ENCODE results near the gene PRR30. TPM values are rescaled to one million over a fixed set of nuclear protein-coding genes. Genes with fewer than 3 reads are reported as not detected.

PRR30 gene
- total RNA-seq, 4 donors from 2014 or later, result not detected

- Histone ChIP-seq H3K4me1 (no peaks in the 10 kb centered on the region), H3K4me3 (no peak overlapping the region), H3K27ac (no peak overlapping the region), H3K9me3 (no peaks in the 10 kb centered on the region), H3K27me3 (no peaks in the 10 kb centered on the region), H3K36me3 (no peaks in the 10 kb centered on the region)
- TF ChIP-seq CTCF (IDR thresholded peaks at IDR 0.05), result no peak
- TF ChIP-seq POLR2A (IDR thresholded peaks at IDR 0.05), result no peak
- TF ChIP-seq EP300 (IDR thresholded peaks at IDR 0.05), result no peak
- no peak for TF ChIP-seq POLR2AphosphoS5 (IDR thresholded peaks at IDR 0.05)
- WGBS, result 81% methylated on average over 9 of the region's 9 CpGs
- DNase-seq (ENCODE audit: low spot score in 2 of 2), result peak in 1 of 2 donors; percentile 8
Observed at GRCh38 chr2:27160191-27160590, 21.0 kb upstream of the PRR30 start.

GRCh38 chr2:27159271-27159670 is 20.1 kb upstream of the PRR30 start:
- DNase-seq (ENCODE audit: low spot score in 2 of 2), result peak in 1 of 2 donors; percentile 19
- no peak overlapping the region for H3K27ac ChIP-seq
- no peaks in the 10 kb centered on the region for H3K9me3 ChIP-seq
- H3K36me3 ChIP-seq, result no peaks in the 10 kb centered on the region
- H3K4me3 ChIP-seq, result no peak overlapping the region
- WGBS, result no CpG with 5 or more reads among the region's 6 CpGs
- no peak for TF ChIP-seq POLR2AphosphoS5 (IDR thresholded peaks at IDR 0.05)
- no peak for TF ChIP-seq EP300 (IDR thresholded peaks at IDR 0.05)
- no peak for TF ChIP-seq POLR2A (IDR thresholded peaks at IDR 0.05)
- no peak for TF ChIP-seq CTCF (IDR thresholded peaks at IDR 0.05)
- H3K4me1 ChIP-seq, result no peaks in the 10 kb centered on the region
- H3K27me3 ChIP-seq, result no peaks in the 10 kb centered on the region

GRCh38 chr2:27158468-27158867 is 19.3 kb upstream of the PRR30 start:
- H3K4me3 ChIP-seq, result no peak overlapping the region
- TF ChIP-seq CTCF (IDR thresholded peaks at IDR 0.05), result no peak
- no peak for TF ChIP-seq EP300 (IDR thresholded peaks at IDR 0.05)
- TF ChIP-seq POLR2AphosphoS5 (IDR thresholded peaks at IDR 0.05), result no peak
- TF ChIP-seq POLR2A (IDR thresholded peaks at IDR 0.05), result no peak
- H3K4me1 ChIP-seq, result no peaks in the 10 kb centered on the region
- no peaks in the 10 kb centered on the region for H3K27me3 ChIP-seq
- WGBS, result 86% methylated on average over 6 of the region's 6 CpGs
- H3K36me3 ChIP-seq, result no peaks in the 10 kb centered on the region
- H3K9me3 ChIP-seq, result no peaks in the 10 kb centered on the region
- peak in 1 of 2 donors; percentile 20 for DNase-seq (ENCODE audit: low spot score in 2 of 2)
- no peak overlapping the region for H3K27ac ChIP-seq

- WGBS, result 61% methylated on average over 9 of the region's 9 CpGs
- TF ChIP-seq POLR2A (IDR thresholded peaks at IDR 0.05) (no peak), CTCF (IDR thresholded peaks at IDR 0.05) (no peak), POLR2AphosphoS5 (IDR thresholded peaks at IDR 0.05) (no peak), EP300 (IDR thresholded peaks at IDR 0.05) (no peak)
- H3K4me3 ChIP-seq, result no peak overlapping the region
- H3K4me1 ChIP-seq, result no peaks in the 10 kb centered on the region
- no peaks in the 10 kb centered on the region for H3K27me3 ChIP-seq
- H3K27ac ChIP-seq, result no peak overlapping the region
- no peaks in the 10 kb centered on the region for H3K36me3 ChIP-seq
- no peaks in the 10 kb centered on the region for H3K9me3 ChIP-seq
- DNase-seq (ENCODE audit: low spot score in 2 of 2), result peak in 1 of 2 donors; percentile 51
Observed at GRCh38 chr2:27155069-27155520, 15.9 kb upstream of the PRR30 start.

GRCh38 chr2:27154488-27154887 is 15.3 kb upstream of the PRR30 start:
- TF ChIP-seq POLR2AphosphoS5 (IDR thresholded peaks at IDR 0.05) (no peak), EP300 (IDR thresholded peaks at IDR 0.05) (no peak), CTCF (IDR thresholded peaks at IDR 0.05) (no peak), POLR2A (IDR thresholded peaks at IDR 0.05) (no peak)
- Histone ChIP-seq H3K36me3 (no peaks in the 10 kb centered on the region), H3K27me3 (no peaks in the 10 kb centered on the region), H3K4me1 (no peaks in the 10 kb centered on the region), H3K27ac (no peak overlapping the region), H3K4me3 (no peak overlapping the region), H3K9me3 (no peaks in the 10 kb centered on the region)
- 70% methylated on average over 6 of the region's 6 CpGs for WGBS
- DNase-seq (ENCODE audit: low spot score in 2 of 2), result peak in 1 of 2 donors; percentile 48
